ENCODE data around the gene INTS3. TPM values are rescaled to one million over a fixed set of nuclear protein-coding genes. Genes with fewer than 3 reads are reported as not detected.

Gene INTS3
- total and polyA plus RNA-seq, 9 donors, result 28.5 to 48.6 (median 35.8) TPM

GRCh38 chr1:153793973-153794615, 66.2 kb downstream of the INTS3 start:
- no peak for DNase-seq
- Histone ChIP-seq H3K9me3 (replicated peaks; ENCODE audit: control insufficient read depth, low read depth, low read length) (no peaks in the 10 kb centered on the region), H3K27me3 (ENCODE audit: control insufficient read depth, insufficient read depth, low read length) (no peaks in the 10 kb centered on the region), H3K4me3 (ENCODE audit: low read length) (no peak overlapping the region), H3K36me3 (ENCODE audit: control insufficient read depth, insufficient read depth, low read length) (no peaks in the 10 kb centered on the region), H3K4me1 (ENCODE audit: control insufficient read depth, insufficient read depth, low read length) (peaks cover 39% of the 10 kb centered on the region), H3K27ac (ENCODE audit: low read length) (no peak overlapping the region)
- 62% methylated on average over 9 of the region's 12 CpGs for WGBS (ENCODE audit: insufficient coverage)

- Histone ChIP-seq H3K4me1 (ENCODE audit: control insufficient read depth, insufficient read depth, low read length) (peaks cover 32% of the 10 kb centered on the region), H3K27me3 (ENCODE audit: control insufficient read depth, insufficient read depth, low read length) (no peaks in the 10 kb centered on the region), H3K36me3 (ENCODE audit: control insufficient read depth, insufficient read depth, low read length) (peaks cover 4% of the 10 kb centered on the region), H3K27ac (ENCODE audit: low read length) (no peak overlapping the region), H3K9me3 (replicated peaks; ENCODE audit: control insufficient read depth, low read depth, low read length) (no peaks in the 10 kb centered on the region), H3K4me3 (ENCODE audit: low read length) (no peak overlapping the region)
- 33% methylated on average over 10 of the region's 14 CpGs for WGBS (ENCODE audit: insufficient coverage)
- no peak for DNase-seq
Measured at GRCh38 chr1:153794624-153795329, 66.9 kb downstream of the INTS3 start.

DNA sequence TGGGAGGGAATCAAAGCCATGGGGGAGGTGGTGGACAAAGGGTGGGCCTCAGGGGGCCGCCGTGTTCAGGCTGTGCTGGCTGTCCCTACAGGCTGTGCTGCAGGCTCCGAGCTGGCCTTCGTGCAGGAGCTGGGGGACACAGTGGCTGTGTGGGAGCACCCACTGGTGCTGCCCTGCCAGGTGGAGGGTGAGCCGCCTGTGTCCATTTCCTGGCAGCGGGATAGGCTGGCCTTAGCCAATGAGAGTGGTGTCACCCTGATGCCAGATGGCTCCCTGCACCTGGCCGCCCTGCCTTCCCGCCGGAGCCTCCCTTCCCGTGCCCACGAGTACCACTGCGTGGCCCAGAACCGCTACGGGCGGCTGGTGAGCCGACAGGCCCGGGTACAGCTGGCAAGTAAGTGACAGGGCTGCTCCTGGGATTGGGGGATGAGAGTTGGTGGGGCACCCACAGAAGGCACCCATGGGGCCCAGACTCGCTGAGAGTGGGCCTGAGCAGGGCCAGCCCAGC, 67.5 kb downstream of the INTS3 start:
- Histone ChIP-seq H3K36me3 (ENCODE audit: control insufficient read depth, insufficient read depth, low read length) (peaks cover 4% of the 10 kb centered on the region), H3K4me3 (ENCODE audit: low read length) (no peak overlapping the region)
- WGBS (ENCODE audit: insufficient coverage), result 72% methylated on average over 10 of the region's 18 CpGs

DNA sequence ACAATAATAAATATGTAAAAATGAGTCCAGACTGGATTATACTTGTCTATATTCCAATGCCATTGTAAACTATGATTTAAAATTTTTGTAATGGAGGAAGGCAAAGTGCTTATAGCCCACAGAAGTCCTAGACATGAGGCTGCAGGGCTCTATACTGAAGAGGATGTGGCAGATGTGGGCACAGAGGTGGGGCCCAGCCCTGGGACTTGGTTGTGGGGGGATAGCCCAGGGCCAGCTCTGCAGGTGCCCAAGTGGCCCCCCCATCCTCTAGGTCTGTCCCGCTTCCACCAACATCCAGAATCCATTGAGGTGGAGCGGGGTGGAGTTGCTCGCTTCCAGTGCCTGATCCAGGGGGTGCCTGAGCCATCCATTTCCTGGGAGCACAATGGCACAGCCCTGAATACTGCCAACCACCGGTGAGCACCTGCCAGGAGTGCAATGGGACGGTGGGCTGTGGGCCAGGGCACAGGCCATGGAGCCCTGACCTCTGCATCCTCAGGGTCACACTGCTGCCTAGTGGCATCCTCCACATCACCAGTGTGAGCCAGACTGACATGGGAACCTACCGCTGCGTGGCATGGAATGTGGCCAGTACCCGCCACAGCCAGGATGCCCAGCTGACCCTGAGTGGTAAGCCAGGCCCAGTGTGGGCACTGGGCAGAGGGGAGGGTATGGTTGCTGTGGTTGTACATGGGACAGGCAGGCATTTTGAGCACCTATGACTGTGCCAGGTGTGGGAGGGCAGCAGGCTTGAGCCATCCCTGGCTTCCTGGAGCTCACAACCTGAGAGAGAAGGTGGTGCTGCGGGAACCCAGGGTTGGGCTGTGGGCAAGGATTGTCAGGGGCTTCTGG, 68.3 kb downstream of the INTS3 start:
- H3K27ac ChIP-seq (ENCODE audit: low read length), result no peak overlapping the region
- 91% methylated on average over 8 of the region's 9 CpGs for WGBS (ENCODE audit: insufficient coverage)
- no peaks in the 10 kb centered on the region for H3K27me3 ChIP-seq (ENCODE audit: control insufficient read depth, insufficient read depth, low read length)
- peaks cover 5% of the 10 kb centered on the region for H3K36me3 ChIP-seq (ENCODE audit: control insufficient read depth, insufficient read depth, low read length)
- H3K4me1 ChIP-seq (ENCODE audit: control insufficient read depth, insufficient read depth, low read length), result peaks cover 18% of the 10 kb centered on the region
- DNase-seq, result no peak
- H3K9me3 ChIP-seq (replicated peaks; ENCODE audit: control insufficient read depth, low read depth, low read length), result no peaks in the 10 kb centered on the region
- no peak overlapping the region for H3K4me3 ChIP-seq (ENCODE audit: low read length)

More for the DNA sequence above, 67.5 kb downstream of the INTS3 start:
- no peak overlapping the region for H3K27ac ChIP-seq (ENCODE audit: low read length)
- peaks cover 26% of the 10 kb centered on the region for H3K4me1 ChIP-seq (ENCODE audit: control insufficient read depth, insufficient read depth, low read length)
- no peak for DNase-seq
- H3K9me3 ChIP-seq (replicated peaks; ENCODE audit: control insufficient read depth, low read depth, low read length), result no peaks in the 10 kb centered on the region
- H3K27me3 ChIP-seq (ENCODE audit: control insufficient read depth, insufficient read depth, low read length), result no peaks in the 10 kb centered on the region

DNA sequence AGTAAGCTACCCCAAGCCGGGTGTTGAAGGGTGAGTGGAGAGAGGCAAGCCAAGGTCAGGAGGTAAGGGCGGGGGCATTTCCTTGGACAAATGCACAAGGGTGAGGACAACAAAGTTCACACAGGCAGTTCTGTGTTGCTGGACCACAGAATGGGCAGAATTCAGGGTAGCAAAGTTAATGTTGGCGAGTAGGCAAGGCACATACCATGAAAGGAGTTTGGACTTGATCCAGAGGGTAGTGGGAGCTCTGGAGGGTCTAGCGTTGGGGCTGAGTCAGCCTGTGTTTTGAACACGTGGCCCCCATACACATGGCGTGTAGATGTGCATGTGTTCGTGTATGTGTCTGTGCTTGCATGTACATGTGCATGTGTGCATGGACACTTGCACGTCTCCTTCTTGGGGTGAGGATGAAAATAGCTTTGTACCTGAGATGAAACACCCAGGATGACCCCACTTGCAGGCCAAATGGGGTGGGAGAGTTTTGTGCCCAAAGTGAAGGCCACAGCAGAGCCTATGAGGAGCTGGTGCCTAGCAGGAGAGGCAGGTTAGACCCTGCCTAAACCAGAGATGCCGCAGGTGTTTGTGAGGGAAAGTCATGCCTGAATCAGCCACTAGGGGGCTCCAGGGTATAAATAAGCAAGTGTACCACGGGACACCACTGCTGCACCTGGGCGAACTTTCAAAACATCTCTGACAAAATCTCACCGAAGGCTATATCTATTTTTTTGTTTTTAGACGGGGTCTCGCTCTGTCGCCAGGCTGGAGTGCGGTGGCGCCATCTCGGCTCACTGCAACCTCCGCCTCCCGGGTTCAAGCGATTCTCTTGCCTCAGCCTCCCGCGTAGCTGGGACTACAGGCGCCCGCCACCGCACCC, 69.2 kb downstream of the INTS3 start:
- H3K27ac ChIP-seq (ENCODE audit: low read length), result no peak overlapping the region
- peak; percentile 76 for DNase-seq
- no peaks in the 10 kb centered on the region for H3K9me3 ChIP-seq (replicated peaks; ENCODE audit: control insufficient read depth, low read depth, low read length)
- WGBS (ENCODE audit: insufficient coverage), result 51% methylated on average over 13 of the region's 26 CpGs
- H3K4me3 ChIP-seq (ENCODE audit: low read length), result no peak overlapping the region
- H3K4me1 ChIP-seq (ENCODE audit: control insufficient read depth, insufficient read depth, low read length), result peaks cover 12% of the 10 kb centered on the region
- H3K27me3 ChIP-seq (ENCODE audit: control insufficient read depth, insufficient read depth, low read length), result no peaks in the 10 kb centered on the region
- peaks cover 13% of the 10 kb centered on the region for H3K36me3 ChIP-seq (ENCODE audit: control insufficient read depth, insufficient read depth, low read length)

GRCh38 chr1:153798468-153798780, 70.6 kb downstream of the INTS3 start:
- Histone ChIP-seq H3K4me3 (ENCODE audit: low read length) (no peak overlapping the region), H3K27ac (ENCODE audit: low read length) (no peak overlapping the region), H3K9me3 (replicated peaks; ENCODE audit: control insufficient read depth, low read depth, low read length) (no peaks in the 10 kb centered on the region), H3K4me1 (ENCODE audit: control insufficient read depth, insufficient read depth, low read length) (peaks cover 19% of the 10 kb centered on the region), H3K27me3 (ENCODE audit: control insufficient read depth, insufficient read depth, low read length) (no peaks in the 10 kb centered on the region), H3K36me3 (ENCODE audit: control insufficient read depth, insufficient read depth, low read length) (peaks cover 23% of the 10 kb centered on the region)
- whole genome bisulfite sequencing (ENCODE audit: insufficient coverage), result 89% methylated on average over 3 of the region's 3 CpGs
- no peak for DNase-seq

DNA sequence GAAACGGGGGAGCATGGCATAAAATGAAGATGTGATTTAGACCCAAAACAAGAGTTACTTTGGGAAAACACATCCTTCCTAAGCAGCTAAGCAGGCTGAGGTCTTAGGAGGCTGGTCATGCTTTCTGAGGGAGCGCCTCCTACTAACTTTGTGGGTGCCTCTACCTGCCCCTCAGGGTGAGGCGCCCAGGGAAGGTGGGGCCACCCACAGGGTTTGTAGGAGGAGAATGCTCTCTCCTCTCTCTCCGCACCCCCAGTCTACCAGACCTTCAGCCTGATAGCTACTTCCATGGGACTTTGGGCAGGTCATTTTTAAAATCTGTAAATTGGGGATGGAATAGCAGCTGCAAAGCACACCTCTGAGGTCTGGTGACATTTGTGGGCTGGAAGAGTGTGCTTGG, 71.2 kb downstream of the INTS3 start:
- no peak for DNase-seq

DNA sequence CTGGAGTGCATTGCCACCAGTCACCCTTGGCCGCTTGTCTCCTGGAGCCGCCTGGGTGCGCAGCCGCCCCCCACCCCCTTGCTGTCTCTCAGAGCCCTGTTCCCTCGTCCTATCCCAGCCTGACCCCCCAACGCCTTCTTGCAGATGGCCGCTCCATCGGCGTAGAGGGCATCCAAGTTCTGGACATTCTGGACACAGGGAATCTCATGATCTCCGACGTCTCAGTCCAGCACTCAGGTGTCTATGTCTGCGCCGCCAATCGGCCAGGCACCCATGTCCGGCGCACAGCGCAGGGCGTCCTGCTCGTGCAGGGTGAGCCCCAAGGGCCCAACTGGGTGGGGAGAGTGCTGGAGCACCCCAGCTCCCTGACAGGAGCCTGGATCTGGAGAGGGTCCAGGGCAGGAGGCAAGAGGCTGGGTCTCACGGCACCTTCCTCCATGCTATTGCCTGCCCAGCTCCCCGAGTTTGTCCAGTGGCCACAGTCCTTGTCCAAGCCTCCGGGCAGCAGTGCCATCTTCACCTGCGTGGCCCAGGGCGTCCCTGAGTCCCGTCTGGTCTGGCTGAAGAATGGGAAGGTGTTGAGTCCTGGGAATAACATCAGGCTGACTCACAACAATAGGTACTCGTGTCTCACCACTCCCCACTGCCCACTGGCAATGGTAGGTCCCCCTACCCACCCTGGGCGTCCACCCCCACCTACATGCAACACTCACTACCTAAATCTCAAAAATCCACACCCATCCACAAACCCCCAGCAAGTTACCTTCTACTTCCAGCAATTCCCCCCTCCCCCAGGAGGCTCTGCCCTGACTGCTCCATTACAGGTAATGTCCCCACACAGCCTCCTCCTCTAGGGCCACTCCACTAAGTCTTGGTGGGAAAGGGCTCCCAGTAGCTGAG, 72.0 kb downstream of the INTS3 start:
- WGBS (ENCODE audit: insufficient coverage), result 89% methylated on average over 27 of the region's 27 CpGs
- no peak overlapping the region for H3K4me3 ChIP-seq (ENCODE audit: low read length)
- H3K36me3 ChIP-seq (ENCODE audit: control insufficient read depth, insufficient read depth, low read length), result peaks cover 27% of the 10 kb centered on the region
- H3K27ac ChIP-seq (ENCODE audit: low read length), result no peak overlapping the region
- DNase-seq, result no peak
- H3K4me1 ChIP-seq (ENCODE audit: control insufficient read depth, insufficient read depth, low read length), result peaks cover 19% of the 10 kb centered on the region
- no peaks in the 10 kb centered on the region for H3K27me3 ChIP-seq (ENCODE audit: control insufficient read depth, insufficient read depth, low read length)
- no peaks in the 10 kb centered on the region for H3K9me3 ChIP-seq (replicated peaks; ENCODE audit: control insufficient read depth, low read depth, low read length)

More for the DNA sequence above, 71.2 kb downstream of the INTS3 start:
- Histone ChIP-seq H3K27ac (ENCODE audit: low read length) (no peak overlapping the region), H3K4me3 (ENCODE audit: low read length) (no peak overlapping the region), H3K27me3 (ENCODE audit: control insufficient read depth, insufficient read depth, low read length) (no peaks in the 10 kb centered on the region), H3K9me3 (replicated peaks; ENCODE audit: control insufficient read depth, low read depth, low read length) (no peaks in the 10 kb centered on the region), H3K36me3 (ENCODE audit: control insufficient read depth, insufficient read depth, low read length) (peaks cover 27% of the 10 kb centered on the region), H3K4me1 (ENCODE audit: control insufficient read depth, insufficient read depth, low read length) (peaks cover 24% of the 10 kb centered on the region)
- no CpG with 5 or more reads among the region's 4 CpGs for WGBS (ENCODE audit: insufficient coverage)

GRCh38 chr1:153800516-153800915, 72.7 kb downstream of the INTS3 start:
- Histone ChIP-seq H3K9me3 (replicated peaks; ENCODE audit: control insufficient read depth, low read depth, low read length) (no peaks in the 10 kb centered on the region), H3K4me1 (ENCODE audit: control insufficient read depth, insufficient read depth, low read length) (peaks cover 12% of the 10 kb centered on the region), H3K27ac (ENCODE audit: low read length) (no peak overlapping the region), H3K36me3 (ENCODE audit: control insufficient read depth, insufficient read depth, low read length) (peaks cover 27% of the 10 kb centered on the region), H3K4me3 (ENCODE audit: low read length) (no peak overlapping the region), H3K27me3 (ENCODE audit: control insufficient read depth, insufficient read depth, low read length) (no peaks in the 10 kb centered on the region)
- 100% methylated on average over 4 of the region's 7 CpGs for WGBS (ENCODE audit: insufficient coverage)
- no peak for DNase-seq

All from muscle of leg (tissue), 11 donors.